Measurements from ENCODE around the gene LHX4.

LHX4 gene

GRCh38 chr1:180229483-180230415 is at the start of gene LHX4:
TSS of gene LHX4 (plus strand) at chr1:180230264. CDS start at chr1:180230530, 266 bp downstream.
- peak; percentile 28 for DNase-seq

GRCh38 chr1:180181048-180181447 is 49.0 kb upstream of the LHX4 start:
- DNase-seq = no peak

- DNase-seq = no peak
Measured at GRCh38 chr1:180181996-180182642, 47.9 kb upstream of the LHX4 start.

DNA sequence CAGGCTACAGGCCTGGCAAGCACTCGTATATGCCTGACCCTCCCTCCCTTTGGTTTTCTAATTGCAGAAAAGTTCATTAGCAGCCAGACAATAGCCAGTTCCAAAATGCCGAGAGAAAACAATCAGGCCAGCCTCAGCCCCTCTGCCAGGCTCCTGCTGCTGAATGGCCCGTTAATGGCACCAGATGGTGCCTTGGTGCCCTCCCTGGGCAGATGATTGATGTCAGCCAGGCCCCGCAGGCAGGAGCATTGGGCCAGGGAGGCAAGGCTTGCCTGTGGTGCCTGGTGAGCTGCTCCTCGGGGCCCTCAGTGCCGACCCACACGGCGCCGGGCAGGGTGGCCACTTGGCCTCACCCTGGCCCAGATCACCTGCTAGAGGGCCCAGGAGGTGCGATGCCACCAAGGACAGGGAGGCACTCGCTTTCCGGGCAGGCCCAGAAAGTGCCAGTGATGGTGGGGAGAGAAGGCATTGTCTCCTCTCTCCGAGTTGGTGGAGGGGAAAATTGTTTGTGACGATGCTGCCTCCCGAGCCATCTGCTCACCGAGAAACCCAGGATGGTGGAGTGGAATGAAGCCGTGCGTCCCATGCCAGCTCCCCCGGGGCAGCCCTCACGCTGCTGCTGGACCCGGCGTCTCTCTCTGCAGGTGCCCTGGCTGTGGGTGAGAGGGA is 47.3 kb upstream of the LHX4 start:
- DNase-seq = peak; percentile 94

DNA sequence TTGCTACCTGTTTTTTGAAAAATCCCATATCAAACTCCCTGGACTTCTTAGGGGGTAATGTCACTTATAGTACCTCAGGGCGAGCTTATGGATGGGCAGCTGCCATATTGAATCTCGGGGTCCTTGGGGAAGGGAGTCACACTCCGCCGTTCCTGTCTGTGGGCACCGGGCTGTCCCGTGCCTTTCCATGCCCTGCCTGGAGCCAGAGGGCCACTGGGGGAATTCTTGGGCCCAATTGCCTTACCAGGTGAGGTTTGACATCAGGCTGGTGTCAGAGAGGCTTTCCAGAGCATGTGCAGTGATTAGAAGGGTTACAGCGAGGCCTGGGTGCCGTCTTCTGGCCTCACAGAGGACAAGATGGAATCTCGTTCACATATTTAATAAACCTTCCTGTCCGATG is 46.6 kb upstream of the LHX4 start:
- no peak for DNase-seq

GRCh38 chr1:180184041-180184440 is 46.0 kb upstream of the LHX4 start:
- no peak for DNase-seq

DNA sequence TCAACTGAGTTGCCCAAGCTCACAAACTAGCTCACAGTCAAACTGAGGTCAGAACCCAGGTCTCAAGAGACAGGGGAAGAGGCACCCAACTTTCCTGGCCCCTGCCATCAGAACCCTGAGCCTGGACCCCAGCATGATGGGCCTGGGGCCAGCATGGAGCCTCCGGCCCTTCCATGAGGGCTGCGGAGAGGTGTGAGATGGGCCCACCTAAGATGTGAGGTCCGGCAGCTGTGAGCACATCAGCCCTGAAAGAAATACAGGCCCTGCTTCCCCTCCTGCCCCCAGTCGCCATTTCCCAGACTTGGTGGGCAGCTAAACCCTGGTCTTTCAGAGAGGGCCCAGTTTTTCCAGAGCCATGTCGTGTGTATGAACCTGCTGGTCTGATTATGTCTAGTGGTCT is 44.8 kb upstream of the LHX4 start:
- DNase-seq = no peak

- DNase-seq = no peak
Measured at GRCh38 chr1:180185971-180186645, 44.0 kb upstream of the LHX4 start.

DNA sequence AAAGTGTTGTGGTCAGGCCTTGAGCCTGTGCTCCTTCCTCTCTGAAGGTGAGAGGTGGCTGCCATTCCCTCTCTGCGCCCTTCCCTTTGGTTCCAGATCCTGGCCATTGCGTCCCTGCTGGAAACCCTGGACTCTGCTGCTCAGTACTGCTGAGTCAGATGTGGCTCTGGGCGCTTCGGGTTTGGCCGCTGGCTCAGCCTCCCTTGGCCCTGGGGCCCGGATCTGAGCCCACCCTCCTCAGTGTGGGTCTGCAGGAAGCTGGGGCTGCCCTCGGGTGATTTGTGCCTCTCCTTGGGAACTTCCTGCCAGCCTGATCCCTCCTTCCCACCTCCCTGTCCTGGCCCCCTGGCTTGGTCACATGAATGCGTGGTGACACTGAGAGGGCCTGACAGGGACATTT is 43.2 kb upstream of the LHX4 start:
- DNase-seq = no peak

GRCh38 chr1:180187626-180188025 is 42.4 kb upstream of the LHX4 start:
- no peak for DNase-seq

DNA sequence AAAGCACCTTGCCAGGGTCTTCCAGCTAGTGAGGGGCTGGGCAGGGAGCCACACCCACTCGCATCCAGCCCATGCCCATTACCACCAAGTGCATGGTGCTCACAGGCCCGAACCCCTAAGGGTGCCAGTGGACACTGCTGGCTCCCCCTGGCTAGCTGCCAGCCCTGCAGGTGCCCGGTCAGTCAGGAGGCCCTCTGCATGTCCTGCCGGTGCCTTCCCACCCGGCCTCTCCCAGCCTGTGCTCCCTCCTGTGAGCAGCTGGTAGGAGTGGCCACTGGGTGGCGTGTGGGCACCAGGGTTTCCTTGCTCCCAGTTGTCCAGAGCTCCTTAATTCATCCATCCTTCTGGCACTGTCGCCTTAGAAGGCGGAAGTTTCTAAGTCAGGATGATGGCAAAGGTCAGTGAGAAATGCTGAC is 42.0 kb upstream of the LHX4 start:
- DNase-seq = peak; percentile 31

DNA sequence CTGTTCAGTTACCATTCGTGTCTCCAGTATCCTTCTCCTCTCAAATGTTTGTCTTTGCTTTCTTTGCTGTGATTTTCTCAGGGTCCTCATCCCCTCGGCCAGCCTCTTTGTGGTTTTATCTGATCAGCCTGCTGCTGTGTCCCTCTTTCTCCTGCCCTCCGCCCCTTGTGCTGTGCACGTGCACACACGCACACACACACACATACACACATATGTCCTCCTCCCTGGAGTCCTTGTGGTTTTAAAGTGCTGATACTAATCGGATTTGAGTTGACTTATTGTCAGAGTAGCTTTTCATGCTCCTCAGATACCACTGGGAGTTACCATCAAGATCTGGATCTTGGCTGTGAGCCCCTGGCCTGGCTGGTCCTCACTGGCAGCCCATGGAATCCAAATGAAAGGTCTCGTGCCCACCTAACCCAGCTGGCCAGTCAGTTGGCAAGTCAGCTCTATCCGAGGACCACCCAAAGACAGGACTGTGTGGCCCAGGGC is 41.3 kb upstream of the LHX4 start:
- DNase-seq = no peak

GRCh38 chr1:180190091-180190490 is 40.0 kb upstream of the LHX4 start:
- DNase-seq = no peak

DNA sequence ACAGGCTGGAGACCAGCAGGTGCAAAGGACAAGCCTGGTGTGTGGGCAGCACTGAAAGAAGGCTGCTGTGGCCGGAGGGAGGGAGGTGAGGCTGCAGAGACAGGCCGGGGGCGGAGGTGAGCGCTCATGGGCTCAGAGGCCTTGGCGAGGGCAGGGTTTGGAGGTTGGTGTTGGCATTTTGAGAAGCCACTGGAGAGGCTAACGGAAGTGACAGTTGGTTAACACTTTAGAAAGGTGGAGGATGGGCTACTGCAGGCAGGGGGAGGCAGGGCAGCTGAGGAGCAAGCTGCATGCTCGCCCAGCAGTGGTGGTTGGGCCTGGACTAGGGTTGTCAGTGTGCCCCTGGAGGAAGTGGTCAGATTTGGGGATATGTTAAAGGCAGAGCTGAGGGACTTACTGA is 37.9 kb upstream of the LHX4 start:
- DNase-seq = no peak

DNA sequence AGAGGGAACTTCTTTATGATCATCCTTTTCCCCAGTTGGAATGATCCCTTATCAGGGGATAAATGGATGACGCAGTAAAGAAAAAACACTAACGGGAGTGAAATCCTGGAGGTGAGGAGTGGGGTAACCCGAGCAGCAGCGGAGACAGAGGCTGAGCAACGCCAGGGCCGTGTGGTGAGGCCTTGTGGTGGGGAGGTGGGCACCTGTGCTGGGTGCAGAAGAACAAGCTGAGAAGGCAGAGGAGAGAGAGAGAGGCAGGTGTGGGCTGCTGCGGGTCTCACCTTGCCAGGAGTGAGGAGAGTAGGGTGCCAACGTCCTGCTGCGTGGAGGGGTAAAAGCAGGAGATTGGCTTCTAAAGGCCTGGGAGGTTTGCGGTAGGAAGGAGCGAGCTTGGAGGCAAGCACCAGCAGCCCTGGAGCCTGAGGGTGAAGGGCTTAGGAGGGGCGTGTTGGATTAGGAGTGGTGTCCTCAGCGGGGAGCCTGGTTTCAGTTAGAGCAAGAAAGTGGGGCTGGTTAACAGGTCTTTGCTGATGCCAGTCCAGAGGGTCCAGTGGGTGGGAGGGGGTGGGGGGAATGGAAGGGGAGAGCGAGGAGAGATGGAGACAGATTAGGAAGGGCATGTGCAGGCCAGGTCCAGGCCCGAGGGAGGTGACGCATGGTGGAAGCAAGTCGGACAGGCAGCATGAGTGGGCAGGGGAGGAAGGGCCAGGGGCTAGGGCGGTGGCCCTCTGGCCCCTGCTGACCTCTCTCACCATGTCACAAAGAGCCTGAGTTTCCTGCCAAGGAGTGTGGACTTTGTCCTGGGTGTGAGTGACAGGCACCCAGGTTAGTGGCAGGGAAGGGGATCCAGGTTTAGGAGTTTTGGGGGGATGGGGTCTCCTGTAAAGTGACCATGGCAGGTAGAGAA is 36.7 kb upstream of the LHX4 start:
- no peak for DNase-seq

DNA sequence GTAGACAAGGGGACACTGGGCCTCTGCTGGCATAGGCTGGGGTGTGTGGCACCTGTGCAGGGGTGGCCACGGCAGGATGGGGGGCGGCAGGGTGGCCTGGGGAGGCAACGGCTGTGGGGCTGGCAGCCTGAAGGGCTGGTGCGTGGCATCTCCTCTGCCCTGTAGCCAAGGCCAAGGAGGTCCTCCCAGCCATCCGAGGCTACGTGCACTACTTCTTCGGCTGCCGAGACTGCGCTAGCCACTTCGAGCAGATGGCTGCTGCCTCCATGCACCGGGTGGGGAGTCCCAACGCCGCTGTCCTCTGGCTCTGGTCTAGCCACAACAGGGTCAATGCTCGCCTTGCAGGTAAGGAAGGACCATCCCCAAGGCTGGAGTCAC is 36.0 kb upstream of the LHX4 start:
- no peak for DNase-seq

GRCh38 chr1:180194546-180195207 is 35.4 kb upstream of the LHX4 start:
- DNase-seq = no peak

GRCh38 chr1:180195401-180195800 is 34.7 kb upstream of the LHX4 start:
- no peak for DNase-seq

GRCh38 chr1:180195916-180196315 is 34.1 kb upstream of the LHX4 start:
- DNase-seq = no peak

- no peak for DNase-seq
Measured at GRCh38 chr1:180196436-180197003, 33.5 kb upstream of the LHX4 start.

- no peak for DNase-seq
Measured at GRCh38 chr1:180197231-180197630, 32.8 kb upstream of the LHX4 start.

Data from NCI-H446 treated with DMSO at 0.1 percent for 48 hours (cell line).